Astrocyte (in vitro differentiated cells and primary cell): Measurements from ENCODE around the gene OR2A12.

Experiments used
- CTCF ChIP-seq: IDR thresholded peaks from 2 replicates; pipeline ENCODE4 v1.5.1; 2011; ENCODE audit warnings: low read depth, mild to moderate bottlenecking, inconsistent platforms, low read length, moderate library complexity; ENCODE audit not compliant: insufficient read depth
- EZH2 ChIP-seq: IDR thresholded peaks from 2 replicates; pipeline ENCODE4 v1.6.1; 2012; ENCODE audit warnings: mild to moderate bottlenecking, low read length, inconsistent platforms; ENCODE audit not compliant: insufficient read depth

GRCh38 chr7:144085978-144086377 is at the start of gene OR2A12:
- TF ChIP-seq CTCF (no peak), EZH2 (no peak)
